ENCODE results near the gene ZNF878.

The ZNF878 gene

DNA sequence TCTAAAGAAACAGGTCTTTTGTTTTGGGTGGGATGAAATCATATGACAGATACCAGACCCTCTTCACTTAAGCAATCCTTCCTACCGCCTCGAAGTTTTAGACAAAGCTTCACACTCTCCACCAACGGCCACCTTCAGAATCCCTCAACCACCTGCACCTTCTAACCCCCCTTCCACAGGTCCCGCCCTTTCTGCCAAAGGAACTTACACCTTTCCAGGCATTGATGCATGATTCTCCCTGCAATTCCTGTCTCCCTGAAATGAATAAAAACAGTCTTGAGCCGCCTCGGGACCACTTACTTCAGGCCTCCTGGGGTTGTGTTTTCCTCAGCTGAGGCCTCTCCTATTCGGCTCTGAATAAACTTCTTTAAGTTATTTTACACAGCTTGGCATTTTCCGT, 18.1 kb downstream of the ZNF878 start:
- DNase-seq (ENCODE audit: low read depth), result no peak

DNA sequence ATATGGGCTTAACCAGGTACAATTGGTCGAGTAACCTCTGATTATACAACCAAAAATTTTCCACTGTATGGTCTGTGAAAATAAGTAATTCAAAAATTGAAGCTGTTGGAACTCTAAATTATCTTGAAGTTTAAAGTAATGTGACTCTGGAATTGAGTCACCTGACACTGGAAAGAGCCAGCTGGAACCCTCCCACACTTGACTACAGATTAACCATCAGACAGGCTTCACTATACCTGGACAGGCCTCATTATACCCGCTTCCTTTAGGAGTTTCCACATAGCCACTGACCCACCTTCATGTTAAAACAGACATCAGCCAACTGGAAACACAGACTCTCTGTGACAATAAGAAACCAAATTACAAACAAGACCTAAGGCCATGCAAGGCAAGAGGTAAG, 18.6 kb downstream of the ZNF878 start:
- DNase-seq (ENCODE audit: low read depth), result no peak

DNA sequence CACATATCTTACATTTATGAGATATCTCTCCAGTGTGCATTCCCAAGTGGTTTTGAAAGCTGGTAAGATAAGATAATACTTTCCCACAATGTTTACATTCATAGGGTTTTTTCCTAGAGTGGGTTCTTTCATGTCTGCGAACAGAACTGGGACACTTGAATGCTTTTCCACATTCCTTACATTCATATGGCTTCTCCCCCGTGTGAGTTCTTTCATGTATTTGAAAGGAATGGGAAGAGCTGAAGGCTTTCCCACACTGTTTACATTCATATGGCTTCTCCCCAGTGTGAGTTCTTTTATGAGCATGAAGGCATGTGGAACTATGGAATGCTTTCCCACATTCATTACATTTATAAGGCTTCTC, 37.0 kb downstream of the ZNF878 start:
- no peak for DNase-seq (ENCODE audit: low read depth)

DNA sequence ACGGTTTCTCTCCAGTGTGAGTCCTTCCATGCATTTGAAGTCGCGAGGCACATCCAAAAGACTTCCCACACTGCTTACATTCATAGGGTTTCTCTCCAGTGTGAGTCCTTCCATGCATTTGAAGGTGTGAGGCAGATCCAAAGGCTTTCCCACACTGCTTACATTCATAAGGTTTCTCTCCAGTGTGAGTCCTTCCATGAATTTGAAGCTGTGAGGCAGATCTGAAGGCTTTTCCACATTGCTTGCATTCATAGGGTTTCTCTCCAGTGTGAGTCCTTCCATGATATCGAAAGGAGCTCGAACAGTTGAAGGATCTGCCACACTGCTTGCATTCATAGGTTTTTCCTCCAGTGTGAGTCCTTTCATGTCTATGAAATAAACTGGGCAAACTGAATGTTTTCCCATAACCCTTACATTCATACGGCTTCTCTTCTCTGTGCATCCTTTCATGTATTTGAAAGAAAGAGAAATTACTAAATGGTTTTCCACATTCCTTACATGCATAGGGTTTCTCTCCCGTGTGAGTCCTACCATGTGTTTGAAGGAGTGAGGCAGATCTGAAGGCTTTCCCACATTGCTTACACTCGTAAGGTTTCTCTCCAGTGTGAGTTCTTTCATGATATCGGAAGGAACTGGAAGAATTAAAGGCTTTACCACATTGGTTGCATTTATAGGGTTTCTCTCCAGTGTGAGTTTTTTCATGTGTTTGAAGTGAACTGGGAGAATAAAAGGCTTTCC, 37.6 kb downstream of the ZNF878 start:
- no peak for DNase-seq (ENCODE audit: low read depth)

DNA sequence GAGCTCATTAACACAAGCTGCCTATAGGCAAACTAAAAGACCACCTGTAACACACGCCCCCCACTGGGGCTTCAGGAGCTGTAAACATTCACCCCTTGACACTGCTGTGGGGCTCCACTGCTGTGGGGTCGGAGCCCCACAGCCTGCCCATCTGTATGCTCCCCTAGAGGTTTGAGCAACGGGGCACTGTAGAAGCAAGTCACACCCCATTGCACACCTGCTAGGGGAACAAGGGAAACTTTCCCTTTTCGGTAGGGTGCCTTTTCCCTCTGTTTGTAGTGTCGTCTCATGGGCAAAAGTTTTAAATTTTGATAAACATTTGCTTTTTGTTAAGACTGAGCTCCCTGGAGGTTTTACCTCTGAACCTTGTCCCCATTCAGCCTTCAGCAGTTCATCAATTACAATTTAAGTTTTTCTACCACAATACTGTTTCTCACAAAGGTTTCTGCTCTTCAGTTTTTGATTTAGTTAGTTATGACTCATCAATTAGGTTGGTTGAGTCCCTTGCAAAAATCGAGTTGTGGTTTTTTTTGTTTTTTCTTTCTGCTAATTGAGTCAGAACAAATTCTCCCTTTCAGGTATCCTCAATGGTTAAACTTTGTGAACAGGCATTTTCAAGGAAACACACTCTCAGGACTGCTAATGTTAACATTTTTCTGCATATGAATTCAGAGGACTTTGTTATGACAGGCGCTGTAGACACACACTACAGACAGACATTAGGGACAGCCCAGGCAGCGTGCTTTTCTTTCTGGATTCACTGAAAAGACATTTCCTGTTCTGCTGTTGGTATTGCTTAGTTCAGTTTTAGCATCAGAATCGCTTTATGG, 52.4 kb downstream of the ZNF878 start:
- DNase-seq (ENCODE audit: low read depth), result no peak

DNA sequence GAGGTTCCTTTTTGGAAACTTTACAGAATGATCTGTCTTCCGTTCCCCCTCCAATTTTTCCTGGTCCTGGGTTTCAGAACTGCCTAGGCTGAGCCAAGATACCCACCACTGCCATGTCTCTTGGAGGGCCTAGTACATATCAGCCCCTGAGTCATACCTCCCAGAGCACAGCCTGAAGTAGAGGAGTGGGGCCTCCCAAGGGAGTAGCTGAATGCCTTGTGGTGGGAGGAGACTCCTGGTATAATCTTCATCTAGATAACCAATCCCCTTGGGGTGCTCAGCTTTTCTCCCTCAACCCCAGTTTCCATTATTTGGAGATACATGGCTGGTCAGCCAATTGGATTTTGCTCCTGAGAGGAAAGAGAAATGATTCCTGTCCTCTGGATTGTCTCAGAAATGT, 57.6 kb downstream of the ZNF878 start:
- no peak for DNase-seq (ENCODE audit: low read depth)

All from GM04504 (cell line).